WERI-Rb-1 (cell line): Measurements from ENCODE around the gene PTGER3.

Source experiments
- DNase-seq: peaks from one replicate; pipeline ENCODE4 v3.0.0-alpha.2; 2020
- H3K27ac ChIP-seq: fragments of 250-450 bp; sonication (Bioruptor Pico); 2 replicates; pipeline ENCODE4 v1.5.1; 2020; ENCODE audit warnings: mild to moderate bottlenecking, moderate library complexity
- H3K27me3 ChIP-seq: fragments of 250-450 bp; sonication (Bioruptor Pico); 2 replicates; pipeline ENCODE4 v1.5.1; 2021; ENCODE audit warnings: mild to moderate bottlenecking, low read depth, moderate library complexity; ENCODE audit not compliant: insufficient read depth, severe bottlenecking
- H3K36me3 ChIP-seq: fragments of 250-450 bp; sonication (Bioruptor Pico); 2 replicates; pipeline ENCODE4 v1.5.1; 2020; ENCODE audit warnings: mild to moderate bottlenecking, moderate library complexity
- H3K4me3 ChIP-seq: 2 replicates; pipeline ENCODE4 v1.5.1; 2011; ENCODE audit warnings: low read depth, mild to moderate bottlenecking, control low read depth, low read length
- H3K9me3 ChIP-seq: fragments of 250-450 bp; sonication (Bioruptor Pico); 2 replicates; pipeline ENCODE4 v1.5.1; 2021; ENCODE audit warnings: mild to moderate bottlenecking, moderate library complexity; ENCODE audit not compliant: severe bottlenecking
- TF ChIP-seq, protein P1 (sequence below): IDR thresholded peaks from 2 replicates; pipeline ENCODE4 v1.5.1; 2011; ENCODE audit warnings: low read depth, mild to moderate bottlenecking, control low read depth, inconsistent platforms, low read length

PTGER3 gene

DNA sequence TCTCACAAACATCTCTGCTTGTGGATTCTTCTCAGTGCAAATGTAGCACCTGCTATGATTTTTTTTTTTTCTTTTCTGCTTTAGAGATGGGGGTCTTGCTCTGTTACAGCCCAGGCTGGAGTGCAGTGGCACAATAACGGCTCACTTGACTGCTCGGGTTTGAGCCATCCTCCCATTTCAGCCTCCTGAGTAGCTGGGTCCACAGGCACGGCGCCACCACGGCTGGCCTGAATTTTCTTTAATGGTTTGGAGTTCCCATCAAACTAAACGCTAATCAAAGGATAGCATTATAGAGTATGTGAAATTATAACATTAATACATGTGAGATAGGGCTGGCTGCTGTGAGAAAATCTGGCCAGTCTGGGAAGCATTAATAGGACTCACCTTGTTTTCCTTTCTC is 7.2 kb upstream of the PTGER3 start:
- no peak overlapping the region for H3K4me3 ChIP-seq
- no peak overlapping the region for H3K27ac ChIP-seq
- H3K9me3 ChIP-seq, result no peaks in the 10 kb centered on the region
- no peak for DNase-seq
- H3K36me3 ChIP-seq, result peaks cover 5% of the 10 kb centered on the region
- TF ChIP-seq, protein P1, sequence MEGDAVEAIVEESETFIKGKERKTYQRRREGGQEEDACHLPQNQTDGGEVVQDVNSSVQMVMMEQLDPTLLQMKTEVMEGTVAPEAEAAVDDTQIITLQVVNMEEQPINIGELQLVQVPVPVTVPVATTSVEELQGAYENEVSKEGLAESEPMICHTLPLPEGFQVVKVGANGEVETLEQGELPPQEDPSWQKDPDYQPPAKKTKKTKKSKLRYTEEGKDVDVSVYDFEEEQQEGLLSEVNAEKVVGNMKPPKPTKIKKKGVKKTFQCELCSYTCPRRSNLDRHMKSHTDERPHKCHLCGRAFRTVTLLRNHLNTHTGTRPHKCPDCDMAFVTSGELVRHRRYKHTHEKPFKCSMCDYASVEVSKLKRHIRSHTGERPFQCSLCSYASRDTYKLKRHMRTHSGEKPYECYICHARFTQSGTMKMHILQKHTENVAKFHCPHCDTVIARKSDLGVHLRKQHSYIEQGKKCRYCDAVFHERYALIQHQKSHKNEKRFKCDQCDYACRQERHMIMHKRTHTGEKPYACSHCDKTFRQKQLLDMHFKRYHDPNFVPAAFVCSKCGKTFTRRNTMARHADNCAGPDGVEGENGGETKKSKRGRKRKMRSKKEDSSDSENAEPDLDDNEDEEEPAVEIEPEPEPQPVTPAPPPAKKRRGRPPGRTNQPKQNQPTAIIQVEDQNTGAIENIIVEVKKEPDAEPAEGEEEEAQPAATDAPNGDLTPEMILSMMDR, result no peak
- no peaks in the 10 kb centered on the region for H3K27me3 ChIP-seq

DNA sequence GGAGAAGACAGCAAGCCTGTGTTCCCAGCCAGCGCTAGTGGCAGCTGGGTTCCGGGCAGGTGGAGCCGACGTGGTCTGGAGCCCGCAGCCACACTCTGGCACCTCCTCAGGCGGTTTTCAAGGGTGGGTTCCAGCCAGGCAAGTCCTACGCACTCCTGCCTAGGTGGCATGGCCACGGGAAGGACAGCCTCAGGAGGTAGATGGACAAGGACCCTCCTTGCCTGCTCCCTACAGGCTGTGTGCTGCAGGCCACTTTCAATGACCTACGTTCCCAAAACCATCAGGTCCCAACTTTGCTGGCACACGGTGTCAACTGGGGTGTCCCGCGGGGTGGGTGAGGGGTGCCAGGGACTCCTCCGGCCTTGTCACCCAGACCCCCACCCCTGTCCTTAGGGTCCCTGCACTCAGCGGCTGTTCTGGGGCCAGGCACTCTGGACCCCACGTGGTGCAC is 6.7 kb upstream of the PTGER3 start:
- H3K4me3 ChIP-seq, result no peak overlapping the region
- no peak for DNase-seq
- H3K36me3 ChIP-seq, result peaks cover 4% of the 10 kb centered on the region; the same call in 1 of the 2 replicates
- H3K27ac ChIP-seq, result no peak overlapping the region
- no peaks in the 10 kb centered on the region for H3K9me3 ChIP-seq
- no peaks in the 10 kb centered on the region for H3K27me3 ChIP-seq
- TF ChIP-seq, protein P1, result no peak

DNA sequence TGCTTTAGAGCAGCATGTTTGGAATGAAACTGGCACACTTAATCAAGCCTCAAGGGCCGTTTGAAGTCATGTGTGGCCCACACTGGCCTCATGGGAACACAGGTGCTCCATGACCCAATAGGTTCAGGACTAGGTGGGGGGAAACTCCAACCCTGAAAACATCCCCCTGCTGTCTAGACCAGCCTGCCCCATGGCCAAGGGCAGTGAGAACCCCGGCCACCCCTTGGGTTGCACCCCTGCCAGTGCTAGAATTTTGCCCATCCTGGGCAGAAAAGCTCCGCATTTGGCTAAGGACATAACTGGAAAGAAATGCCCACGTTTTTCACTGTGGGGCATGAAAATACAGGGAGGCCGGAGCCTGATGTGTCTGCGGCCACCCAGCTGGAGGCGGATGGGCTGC is 6.1 kb upstream of the PTGER3 start:
- Histone ChIP-seq H3K9me3 (no peaks in the 10 kb centered on the region), H3K4me3 (no peak overlapping the region), H3K27ac (no peak overlapping the region), H3K27me3 (peaks cover 2% of the 10 kb centered on the region), H3K36me3 (peaks cover 4% of the 10 kb centered on the region; the same call in 1 of the 2 replicates)
- TF ChIP-seq, protein P1, result no peak
- no peak for DNase-seq

DNA sequence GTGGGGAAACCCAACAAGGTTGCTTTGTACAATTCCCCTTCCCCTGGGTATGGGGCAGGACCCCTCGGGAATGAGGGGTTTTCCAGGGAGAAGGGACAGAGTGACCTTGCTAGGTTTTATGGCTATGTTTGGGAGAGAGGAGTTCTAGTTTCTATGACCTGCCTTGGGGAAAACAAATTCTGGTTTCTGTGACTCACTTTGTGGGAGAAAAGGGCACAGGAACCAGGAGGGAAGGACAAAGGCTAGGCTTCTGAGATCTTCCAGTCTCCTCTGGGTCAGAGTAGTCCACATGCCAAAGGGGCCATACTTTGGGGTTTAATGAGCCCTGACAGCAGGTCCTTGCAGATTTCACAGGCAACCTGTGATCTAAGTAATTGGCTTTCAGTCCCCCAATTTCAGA is 5.5 kb upstream of the PTGER3 start:
- no peak overlapping the region for H3K27ac ChIP-seq
- peaks cover 4% of the 10 kb centered on the region for H3K27me3 ChIP-seq
- no peaks in the 10 kb centered on the region for H3K9me3 ChIP-seq
- H3K36me3 ChIP-seq, result no peaks in the 10 kb centered on the region; the same call in 1 of the 2 replicates
- no peak for DNase-seq
- TF ChIP-seq, protein P1, result no peak
- no peak overlapping the region for H3K4me3 ChIP-seq

DNA sequence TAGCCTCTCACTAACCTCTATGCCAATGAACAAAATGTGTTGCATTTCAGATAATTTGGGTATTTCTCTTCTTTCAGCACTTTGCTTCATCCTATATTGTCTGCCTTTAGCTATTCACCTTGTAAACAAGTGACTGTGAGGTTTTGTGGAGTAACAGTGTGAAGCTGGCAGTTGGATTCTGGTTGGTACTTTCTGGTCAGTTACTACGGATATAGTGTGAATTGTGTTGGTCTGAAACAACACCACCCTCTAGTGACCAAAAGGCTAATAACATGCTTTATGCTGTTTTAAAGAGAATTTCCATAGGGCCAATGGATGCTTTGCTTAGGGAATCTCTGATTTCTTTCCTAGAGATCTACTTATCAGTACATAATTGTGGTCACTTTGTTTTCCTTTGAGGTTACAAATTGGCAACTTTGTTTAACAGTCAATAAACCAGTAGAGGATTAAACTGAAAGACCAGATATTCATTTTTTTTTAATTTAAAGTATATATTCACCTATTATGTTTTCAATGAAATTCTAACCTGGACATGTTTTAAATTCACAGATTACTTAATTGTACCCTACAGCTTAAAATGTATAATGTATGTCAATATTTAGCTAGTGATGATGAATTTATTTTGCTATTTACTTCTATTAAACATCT is 2.5 kb upstream of the PTGER3 start:
- Histone ChIP-seq H3K36me3 (no peaks in the 10 kb centered on the region), H3K9me3 (no peaks in the 10 kb centered on the region), H3K4me3 (no peak overlapping the region), H3K27me3 (peaks cover 15% of the 10 kb centered on the region), H3K27ac (no peak overlapping the region)
- no peak for DNase-seq
- TF ChIP-seq, protein P1, result peak; percentile 62
